NOMO-1 treated with dmso at 0.1 percent for 144 hours (cell line): ENCODE measurements around the gene TMEM191C.
"Not testable (repeated sequence)": the region's sequence is repeated elsewhere in the genome, so short reads cannot be mapped to it uniquely, and the experiment has no call there.

ENCODE experiments used
- DNase-seq: peaks from one replicate; lab custom pipeline; 2025; ENCODE audit not compliant: unreplicated experiment; lab: John Stamatoyannopoulos, UW

The TMEM191C gene

GRCh38 chr22:21467337-21468193 lies at the start of gene TMEM191C:
Gene TMEM191C, plus strand, starts transcription at chr22:21467387. Its CDS starts 73 bp downstream, at chr22:21467460.
- not testable (repeated sequence) for DNase-seq

DNA sequence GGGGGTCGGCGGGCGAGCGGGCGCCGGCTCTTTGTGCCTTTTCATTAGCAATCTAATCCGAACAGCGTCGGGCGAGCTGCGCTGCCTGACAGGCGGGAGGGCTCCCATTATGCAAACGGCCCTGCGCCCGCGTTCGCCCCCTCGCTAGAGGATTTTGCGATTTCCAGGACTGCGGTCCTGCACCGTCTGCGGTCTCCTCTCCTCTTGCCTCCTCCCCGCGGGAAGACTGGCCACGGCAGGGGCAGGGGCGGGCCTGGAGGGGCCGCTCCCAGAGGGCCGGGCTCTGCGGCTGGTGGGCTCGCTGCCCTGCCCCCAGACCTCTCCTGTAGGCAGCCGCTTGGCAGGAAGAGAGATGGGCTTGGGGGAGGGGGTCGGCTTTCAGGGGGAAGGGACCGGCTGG lies 49.3 kb upstream of the TMEM191C start:
- not testable (repeated sequence) for DNase-seq

GRCh38 chr22:21418974-21419638 lies 48.1 kb upstream of the TMEM191C start:
- DNase-seq: not testable (repeated sequence)

GRCh38 chr22:21420180-21420763 lies 46.9 kb upstream of the TMEM191C start:
- DNase-seq: not testable (repeated sequence)

GRCh38 chr22:21424084-21424709 lies 43.0 kb upstream of the TMEM191C start:
- DNase-seq: not testable (repeated sequence)

DNA sequence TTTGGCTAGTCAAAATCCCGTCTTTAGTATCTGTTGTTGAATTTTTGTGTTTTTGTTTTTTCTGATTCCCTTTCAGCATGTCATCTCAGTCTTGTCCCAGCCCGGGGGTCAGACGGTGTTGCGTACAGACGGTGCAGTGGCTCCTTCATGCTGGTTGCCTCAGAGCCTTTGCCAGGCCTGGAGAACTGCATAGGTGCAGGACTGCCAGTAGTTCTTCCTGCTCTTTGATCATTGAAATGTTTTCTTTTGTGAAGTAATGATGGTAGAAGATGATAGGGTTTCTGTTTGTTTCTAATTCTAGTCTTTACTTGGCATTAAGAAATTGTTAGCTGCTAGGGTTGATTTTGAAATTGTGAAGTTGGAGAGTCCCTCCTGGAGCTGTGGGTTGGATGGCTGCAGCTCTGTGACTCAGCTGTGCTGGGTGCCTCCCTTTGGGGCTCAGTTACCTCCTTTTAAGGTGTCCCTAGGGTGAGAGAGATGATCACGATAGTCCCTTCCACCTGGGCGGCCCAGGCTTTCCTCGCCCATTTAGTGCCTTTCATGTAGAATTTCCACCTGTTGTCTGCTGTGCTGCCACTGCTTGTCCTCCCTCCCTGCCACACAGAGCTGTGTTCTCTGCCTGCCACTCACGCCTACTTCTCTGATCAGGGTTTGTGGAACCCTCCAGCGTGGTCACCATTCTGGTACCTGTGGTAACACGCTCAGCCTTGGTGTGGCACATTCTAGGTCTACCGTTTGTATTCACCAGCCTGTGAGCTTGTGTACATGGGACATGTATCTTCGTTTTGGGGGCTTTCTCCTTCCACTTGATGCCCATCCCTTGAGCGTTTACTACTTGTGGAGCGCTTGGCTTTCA lies 32.6 kb upstream of the TMEM191C start:
- DNase-seq: not testable (repeated sequence)

- not testable (repeated sequence) for DNase-seq
Measured at GRCh38 chr22:21435998-21436810, 31.0 kb upstream of the TMEM191C start.

DNA sequence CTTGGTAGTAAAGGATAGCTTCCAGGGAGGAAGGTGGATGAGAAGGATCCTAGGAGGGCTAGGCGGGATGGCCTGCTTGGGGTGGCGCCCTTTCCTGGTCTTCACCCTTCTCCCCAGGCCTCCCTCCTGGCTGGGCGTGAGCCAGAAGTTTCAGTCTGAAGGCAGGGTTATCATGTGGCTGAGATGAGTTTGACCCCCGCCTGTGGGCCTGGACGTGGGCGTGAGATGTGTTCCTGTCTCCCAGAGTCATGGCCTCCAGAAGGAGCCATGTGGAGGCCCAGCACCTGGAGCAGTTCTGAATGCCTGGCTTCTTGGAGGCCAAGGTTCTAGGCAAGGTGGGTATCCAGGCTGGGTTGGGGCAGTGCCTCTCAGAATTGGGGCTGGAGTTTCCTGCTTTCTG lies 29.2 kb upstream of the TMEM191C start:
- DNase-seq: not testable (repeated sequence)

GRCh38 chr22:21440018-21440636 lies 27.1 kb upstream of the TMEM191C start:
- not testable (repeated sequence) for DNase-seq

DNA sequence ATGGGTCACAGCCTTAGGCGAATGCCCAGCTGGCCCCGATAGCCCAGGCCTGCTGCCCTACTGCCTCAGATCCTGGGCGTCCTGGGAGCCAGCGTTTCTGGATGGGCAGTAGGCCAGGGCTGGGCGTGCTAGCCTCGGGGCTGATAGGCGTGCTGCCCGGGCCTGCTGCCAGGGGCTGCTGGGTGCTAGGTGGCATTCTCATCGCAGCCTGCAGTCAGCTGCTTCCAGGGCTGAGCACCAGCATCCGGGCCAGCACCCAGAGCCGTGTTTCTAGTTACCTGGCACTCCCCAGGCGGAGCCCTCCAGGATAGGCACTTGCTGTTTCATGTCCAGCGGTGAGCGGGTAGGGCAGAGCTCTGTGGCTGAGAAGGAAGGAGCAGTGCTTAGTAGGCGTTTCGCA lies 26.5 kb upstream of the TMEM191C start:
- DNase-seq: not testable (repeated sequence)

- DNase-seq: not testable (repeated sequence)
Measured at GRCh38 chr22:21441170-21441569, 26.0 kb upstream of the TMEM191C start.

GRCh38 chr22:21442123-21442522 lies 25.1 kb upstream of the TMEM191C start:
- not testable (repeated sequence) for DNase-seq

DNA sequence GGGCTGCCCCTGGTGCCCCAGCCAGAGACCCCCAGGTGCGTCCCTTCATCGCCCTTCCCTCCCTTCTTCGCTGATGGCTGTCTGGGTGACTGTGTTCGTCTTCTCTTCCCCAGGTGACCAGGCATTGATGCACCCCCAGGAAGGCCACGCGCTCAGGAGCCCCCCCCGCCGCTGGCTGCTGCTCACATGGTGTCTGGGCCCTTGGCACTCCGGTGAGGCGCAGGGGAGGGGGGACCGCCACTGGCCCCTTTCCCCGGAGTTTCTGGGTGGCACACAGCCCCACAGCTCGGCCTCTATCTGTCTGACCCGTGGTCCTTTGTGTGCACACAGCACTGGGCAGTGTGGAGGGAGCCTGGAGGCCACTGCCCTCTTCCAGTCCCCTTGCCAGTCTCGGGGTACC lies 24.5 kb upstream of the TMEM191C start:
- DNase-seq: not testable (repeated sequence)

DNA sequence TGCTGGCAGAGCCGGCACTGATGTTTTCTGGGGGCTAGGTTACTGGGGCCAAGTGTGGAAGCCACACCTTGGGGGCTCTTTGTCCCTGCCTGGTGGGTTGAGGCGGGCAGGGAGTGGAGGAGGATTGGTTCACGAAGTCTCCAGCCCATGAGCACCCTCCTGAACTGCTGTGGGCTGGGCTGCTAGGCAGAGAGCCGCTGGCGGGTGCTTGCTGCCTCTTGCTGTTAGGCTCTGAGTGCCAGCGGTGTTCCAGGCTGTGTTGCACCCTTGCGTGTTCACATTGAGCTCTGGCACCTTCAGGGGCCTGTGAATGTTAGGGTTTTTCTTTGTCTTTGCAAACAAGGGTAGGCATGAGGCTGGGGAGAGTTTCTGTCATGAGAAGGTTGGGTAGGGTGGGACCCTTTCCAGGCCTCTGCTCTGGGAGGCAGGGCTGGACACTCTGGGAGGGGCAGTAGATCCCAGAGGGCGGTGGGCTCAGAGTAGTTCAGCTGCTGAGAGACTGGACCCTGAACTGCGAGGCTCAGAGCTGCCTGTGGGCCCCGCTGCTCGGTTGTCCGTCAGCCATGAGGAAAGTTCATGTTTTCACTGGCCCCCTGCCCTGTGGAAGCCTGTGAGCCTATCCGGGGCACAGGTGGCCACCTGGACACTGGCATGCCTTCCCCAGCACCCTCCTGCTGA lies 24.0 kb upstream of the TMEM191C start:
- DNase-seq: no peak

GRCh38 chr22:21443735-21444421 lies 23.3 kb upstream of the TMEM191C start:
- no peak for DNase-seq

DNA sequence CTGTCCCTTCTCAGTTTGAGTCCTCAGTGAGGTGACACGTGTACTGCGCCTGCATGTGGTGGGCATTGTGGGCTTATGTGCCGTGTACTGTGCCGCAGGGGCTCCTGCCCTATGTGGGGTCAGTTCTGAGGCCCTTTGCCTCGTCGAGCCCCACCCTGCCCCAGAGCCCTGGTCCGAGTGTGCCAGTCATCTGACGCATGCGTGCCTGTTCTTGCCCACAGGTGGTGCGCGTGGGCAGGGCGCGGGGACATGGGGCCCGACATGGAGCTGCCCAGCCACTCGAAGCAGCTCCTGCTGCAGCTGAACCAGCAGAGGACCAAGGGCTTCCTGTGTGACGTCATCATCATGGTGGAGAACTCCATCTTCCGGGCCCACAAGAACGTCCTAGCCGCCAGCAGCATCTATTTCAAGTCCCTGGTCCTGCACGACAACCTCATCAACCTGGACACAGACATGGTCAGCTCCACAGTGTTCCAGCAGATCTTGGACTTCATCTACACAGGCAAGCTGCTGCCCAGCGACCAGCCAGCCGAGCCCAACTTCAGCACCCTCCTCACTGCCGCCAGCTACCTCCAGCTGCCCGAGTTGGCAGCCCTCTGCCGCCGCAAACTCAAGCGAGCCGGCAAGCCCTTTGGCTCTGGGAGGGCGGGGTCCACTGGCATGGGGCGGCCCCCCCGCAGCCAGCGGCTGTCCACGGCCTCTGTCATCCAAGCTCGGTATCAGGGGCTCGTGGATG lies 22.3 kb upstream of the TMEM191C start:
- no peak for DNase-seq

GRCh38 chr22:21445437-21446127 lies 21.6 kb upstream of the TMEM191C start:
- no peak for DNase-seq
